ENCODE results near the gene RHAG.
"Not testable (repeated sequence)": the region's sequence is repeated elsewhere in the genome, so short reads cannot be mapped to it uniquely, and the experiment has no call there.

The RHAG gene

DNA sequence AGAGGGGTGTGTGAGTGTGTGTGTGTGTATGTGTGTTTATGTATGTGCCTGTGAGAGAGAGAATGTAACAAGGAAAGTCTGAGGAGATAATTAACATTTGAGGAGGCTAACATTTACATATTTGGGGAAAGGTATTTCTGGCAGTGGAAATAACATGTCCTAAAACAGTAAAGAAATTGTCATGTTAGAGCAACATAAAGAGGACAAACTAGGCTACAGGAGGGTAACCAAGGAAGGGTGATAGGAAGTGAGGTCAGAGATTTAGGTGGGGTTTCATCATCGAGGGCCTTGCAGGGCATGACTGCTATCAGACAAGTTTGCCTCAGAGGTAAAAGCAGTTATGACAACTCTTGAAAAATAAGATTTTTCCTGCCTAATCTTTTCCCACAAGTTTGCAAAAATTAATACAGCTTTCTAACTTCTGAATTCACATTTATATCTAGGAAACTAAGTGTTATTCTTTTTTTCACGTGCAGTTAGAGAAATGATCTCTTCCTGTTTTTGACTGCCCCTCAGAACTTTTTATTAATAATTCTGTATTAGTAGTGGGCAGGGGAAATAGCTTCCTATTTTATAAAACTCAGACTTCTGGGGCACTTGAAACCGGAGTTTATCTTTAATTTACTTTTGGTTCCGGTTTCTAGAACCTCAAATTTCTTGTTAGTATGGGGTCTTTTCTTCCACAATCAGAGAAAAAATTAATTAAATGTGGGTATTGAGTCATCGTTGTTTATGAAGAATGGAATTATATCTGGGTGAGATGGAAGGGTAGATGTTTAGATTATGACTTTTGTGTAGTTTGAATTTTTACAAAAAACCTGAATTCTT, 30.5 kb upstream of the RHAG start:
- no peaks in the 10 kb centered on the region for H4K20me1 ChIP-seq (ENCODE audit: insufficient read depth)
- no peak overlapping the region for H3K9ac ChIP-seq
- H3K4me2 ChIP-seq: no peak overlapping the region
- H3K79me2 ChIP-seq (ENCODE audit: insufficient read depth, low read depth): no peaks in the 10 kb centered on the region
- TF ChIP-seq, protein P1, sequence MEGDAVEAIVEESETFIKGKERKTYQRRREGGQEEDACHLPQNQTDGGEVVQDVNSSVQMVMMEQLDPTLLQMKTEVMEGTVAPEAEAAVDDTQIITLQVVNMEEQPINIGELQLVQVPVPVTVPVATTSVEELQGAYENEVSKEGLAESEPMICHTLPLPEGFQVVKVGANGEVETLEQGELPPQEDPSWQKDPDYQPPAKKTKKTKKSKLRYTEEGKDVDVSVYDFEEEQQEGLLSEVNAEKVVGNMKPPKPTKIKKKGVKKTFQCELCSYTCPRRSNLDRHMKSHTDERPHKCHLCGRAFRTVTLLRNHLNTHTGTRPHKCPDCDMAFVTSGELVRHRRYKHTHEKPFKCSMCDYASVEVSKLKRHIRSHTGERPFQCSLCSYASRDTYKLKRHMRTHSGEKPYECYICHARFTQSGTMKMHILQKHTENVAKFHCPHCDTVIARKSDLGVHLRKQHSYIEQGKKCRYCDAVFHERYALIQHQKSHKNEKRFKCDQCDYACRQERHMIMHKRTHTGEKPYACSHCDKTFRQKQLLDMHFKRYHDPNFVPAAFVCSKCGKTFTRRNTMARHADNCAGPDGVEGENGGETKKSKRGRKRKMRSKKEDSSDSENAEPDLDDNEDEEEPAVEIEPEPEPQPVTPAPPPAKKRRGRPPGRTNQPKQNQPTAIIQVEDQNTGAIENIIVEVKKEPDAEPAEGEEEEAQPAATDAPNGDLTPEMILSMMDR (conservative IDR thresholded peaks at IDR 0.05; ENCODE audit: low read depth, low read length): no peak
- H3K4me3 ChIP-seq (IDR thresholded peaks at IDR 0.05; ENCODE audit: insufficient read depth, low read depth, low read length): no peak overlapping the region
- 0 out of 2 replicates have a peak overlapping the region, but pooled peaks have one; percentile 22 for H2AFZ ChIP-seq (ENCODE audit: low read depth)
- no peaks in the 10 kb centered on the region for H3K36me3 ChIP-seq (ENCODE audit: insufficient read depth)
- H3K27ac ChIP-seq: no peak overlapping the region
- no peaks in the 10 kb centered on the region for H3K27me3 ChIP-seq (ENCODE audit: insufficient read depth, low read depth)
- H3K4me1 ChIP-seq (ENCODE audit: low read depth, poor library complexity, severe bottlenecking): peaks cover 4% of the 10 kb centered on the region

DNA sequence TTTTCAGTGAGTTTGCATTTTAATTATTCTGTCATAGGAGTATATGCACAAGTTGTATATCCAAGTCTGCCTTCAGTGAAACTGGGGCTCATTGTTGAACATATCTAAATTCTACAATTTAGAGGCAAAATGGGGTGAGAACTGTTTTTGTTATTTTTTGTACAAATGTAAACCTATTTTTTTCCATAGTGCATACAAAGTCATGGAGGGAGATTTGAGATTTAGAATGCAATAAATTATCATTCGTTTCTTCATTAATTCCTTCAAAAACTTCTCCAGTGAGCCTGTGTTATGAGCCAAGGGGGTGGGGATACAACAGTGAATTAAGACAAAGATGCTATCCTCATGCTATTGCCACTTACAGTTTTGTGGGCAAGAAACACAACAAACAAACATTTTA, 29.8 kb upstream of the RHAG start:
- Histone ChIP-seq H3K4me1 (ENCODE audit: low read depth, poor library complexity, severe bottlenecking) (peaks cover 4% of the 10 kb centered on the region), H3K4me3 (IDR thresholded peaks at IDR 0.05; ENCODE audit: insufficient read depth, low read depth, low read length) (no peak overlapping the region), H3K27ac (no peak overlapping the region), H3K9ac (no peak overlapping the region), H2AFZ (ENCODE audit: low read depth) (no peak overlapping the region), H4K20me1 (ENCODE audit: insufficient read depth) (no peaks in the 10 kb centered on the region), H3K4me2 (no peak overlapping the region), H3K79me2 (ENCODE audit: insufficient read depth, low read depth) (no peaks in the 10 kb centered on the region), H3K27me3 (ENCODE audit: insufficient read depth, low read depth) (no peaks in the 10 kb centered on the region), H3K36me3 (ENCODE audit: insufficient read depth) (no peaks in the 10 kb centered on the region)
- TF ChIP-seq, protein P1 (conservative IDR thresholded peaks at IDR 0.05; ENCODE audit: low read depth, low read length): no peak

DNA sequence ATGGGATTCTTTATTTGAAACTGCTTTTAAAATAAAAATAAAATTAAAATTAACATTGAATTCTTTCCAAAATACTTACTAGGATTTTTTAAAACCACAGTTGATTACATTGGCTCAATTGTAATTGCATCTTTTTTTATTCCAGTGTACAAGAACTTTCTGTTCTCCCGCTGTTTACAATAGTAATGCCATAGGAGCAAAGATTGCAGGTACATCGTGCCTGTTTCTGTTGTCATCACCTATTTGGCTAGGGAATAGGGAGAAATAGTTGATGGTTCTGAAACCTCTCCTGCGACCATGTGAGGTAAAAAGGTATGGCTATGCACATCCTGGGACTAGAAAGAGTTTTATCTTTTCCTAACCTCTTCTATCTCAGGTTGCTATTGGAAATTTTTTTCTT, 28.2 kb upstream of the RHAG start:
- TF ChIP-seq, protein P1 (conservative IDR thresholded peaks at IDR 0.05; ENCODE audit: low read depth, low read length): no peak
- H3K79me2 ChIP-seq (ENCODE audit: insufficient read depth, low read depth): no peaks in the 10 kb centered on the region
- no peaks in the 10 kb centered on the region for H4K20me1 ChIP-seq (ENCODE audit: insufficient read depth)
- no peak overlapping the region for H3K4me3 ChIP-seq (IDR thresholded peaks at IDR 0.05; ENCODE audit: insufficient read depth, low read depth, low read length)
- no peak overlapping the region for H3K9ac ChIP-seq
- no peak overlapping the region for H2AFZ ChIP-seq (ENCODE audit: low read depth)
- peaks cover 4% of the 10 kb centered on the region for H3K4me1 ChIP-seq (ENCODE audit: low read depth, poor library complexity, severe bottlenecking)
- H3K27me3 ChIP-seq (ENCODE audit: insufficient read depth, low read depth): no peaks in the 10 kb centered on the region
- no peak overlapping the region for H3K4me2 ChIP-seq
- H3K27ac ChIP-seq: no peak overlapping the region
- no peaks in the 10 kb centered on the region for H3K36me3 ChIP-seq (ENCODE audit: insufficient read depth)

DNA sequence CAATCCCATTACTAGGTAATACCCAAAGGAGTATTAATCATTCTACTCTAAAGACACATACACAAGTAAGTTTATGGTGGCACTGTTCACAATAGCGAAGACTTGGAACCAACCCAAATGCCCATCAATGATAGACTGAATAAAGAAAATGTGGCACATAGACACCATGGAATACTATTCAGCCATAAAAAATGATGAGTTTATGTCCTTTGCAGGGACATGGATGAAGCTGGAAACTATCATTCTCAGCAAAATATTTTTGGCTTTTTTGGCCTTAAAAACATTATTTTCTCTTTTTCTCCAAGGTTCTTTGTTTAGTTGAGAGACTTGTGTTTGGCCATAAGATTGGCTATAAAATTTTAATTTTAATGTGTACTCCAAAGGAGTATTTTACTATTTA, 27.4 kb upstream of the RHAG start:
- not testable (repeated sequence) for H3K4me3 ChIP-seq (IDR thresholded peaks at IDR 0.05; ENCODE audit: insufficient read depth, low read depth, low read length); H4K20me1 ChIP-seq (ENCODE audit: insufficient read depth); H3K36me3 ChIP-seq (ENCODE audit: insufficient read depth); H3K79me2 ChIP-seq (ENCODE audit: insufficient read depth, low read depth); H2AFZ ChIP-seq (ENCODE audit: low read depth); H3K27ac ChIP-seq; H3K27me3 ChIP-seq (ENCODE audit: insufficient read depth, low read depth); H3K4me1 ChIP-seq (ENCODE audit: low read depth, poor library complexity, severe bottlenecking); H3K9ac ChIP-seq; H3K4me2 ChIP-seq

DNA sequence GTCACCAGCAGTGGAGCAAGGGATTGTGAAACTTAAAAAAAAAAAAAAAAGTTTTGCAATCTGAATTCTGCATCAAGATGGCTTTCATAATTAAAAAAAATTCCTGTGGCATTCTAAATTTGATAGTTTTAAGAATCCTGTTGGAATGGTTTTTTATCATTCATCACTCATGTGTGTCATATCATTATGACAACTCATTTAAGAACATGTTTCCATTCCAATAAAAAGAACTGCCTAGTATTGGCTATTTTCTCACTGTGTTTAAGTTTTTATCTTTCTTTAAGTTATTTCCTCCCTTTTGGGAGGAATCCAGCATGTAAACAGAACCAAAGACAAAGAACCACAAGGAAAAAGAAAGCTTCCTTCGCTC, 26.2 kb upstream of the RHAG start:
- H3K4me2 ChIP-seq: no peak overlapping the region
- H3K27ac ChIP-seq: no peak overlapping the region
- no peak overlapping the region for H3K9ac ChIP-seq
- TF ChIP-seq, protein P1 (conservative IDR thresholded peaks at IDR 0.05; ENCODE audit: low read depth, low read length): no peak
- no peaks in the 10 kb centered on the region for H3K79me2 ChIP-seq (ENCODE audit: insufficient read depth, low read depth)
- no peaks in the 10 kb centered on the region for H3K27me3 ChIP-seq (ENCODE audit: insufficient read depth, low read depth)
- no peaks in the 10 kb centered on the region for H3K36me3 ChIP-seq (ENCODE audit: insufficient read depth)
- H3K4me1 ChIP-seq (ENCODE audit: low read depth, poor library complexity, severe bottlenecking): peaks cover 4% of the 10 kb centered on the region
- no peaks in the 10 kb centered on the region for H4K20me1 ChIP-seq (ENCODE audit: insufficient read depth)
- no peak overlapping the region for H3K4me3 ChIP-seq (IDR thresholded peaks at IDR 0.05; ENCODE audit: insufficient read depth, low read depth, low read length)
- no peak overlapping the region for H2AFZ ChIP-seq (ENCODE audit: low read depth)

Data from KMS-11 (cell line).